Measurements from ENCODE around the gene GTF2F1.
"Not testable (repeated sequence)": the region's sequence is repeated elsewhere in the genome, so short reads cannot be mapped to it uniquely, and the experiment has no call there.

The GTF2F1 gene

DNA sequence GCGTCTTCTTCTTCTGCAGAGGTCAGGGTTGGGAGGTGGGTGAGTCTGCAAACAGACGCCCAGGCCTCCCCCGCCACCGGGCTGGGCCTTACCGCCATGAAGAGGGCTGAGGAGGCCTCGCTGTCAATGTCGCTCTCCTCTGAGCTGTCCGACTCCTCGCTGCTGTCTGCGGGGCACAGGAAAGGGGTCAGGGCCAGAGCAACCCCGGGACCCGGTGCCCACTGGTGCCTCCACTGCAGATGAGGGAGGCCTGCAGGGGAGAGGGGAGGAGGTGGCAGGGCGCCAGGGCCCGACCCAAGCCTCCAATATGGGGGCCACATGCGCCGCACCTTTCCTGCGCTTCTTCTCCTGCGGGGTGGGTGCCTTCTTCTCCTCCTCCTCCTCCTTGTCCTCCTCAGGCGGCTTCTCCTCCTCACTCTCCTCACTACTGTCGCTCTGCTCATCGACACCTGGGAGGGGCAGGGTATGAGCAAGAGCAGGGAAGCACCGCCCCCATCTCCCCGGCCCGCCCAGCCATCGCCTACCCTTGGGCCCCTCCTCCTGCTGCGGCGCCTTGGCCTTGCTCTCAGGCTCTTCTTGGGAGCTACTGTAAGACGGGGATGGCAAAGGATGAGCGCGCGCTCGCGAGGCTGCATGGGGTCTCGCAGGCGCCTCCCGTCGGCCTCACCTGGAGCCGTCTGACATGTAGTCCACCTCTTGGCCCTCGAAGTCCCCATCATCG, 11.8 kb downstream of the GTF2F1 start:
- no peak for DNase-seq

GRCh38 chr19:6379744-6380143, 13.2 kb downstream of the GTF2F1 start:
- no peak for DNase-seq

GRCh38 chr19:6378486-6378885, 14.5 kb downstream of the GTF2F1 start:
- no peak for DNase-seq

GRCh38 chr19:6378041-6378440, 14.9 kb downstream of the GTF2F1 start:
- DNase-seq: no peak

DNA sequence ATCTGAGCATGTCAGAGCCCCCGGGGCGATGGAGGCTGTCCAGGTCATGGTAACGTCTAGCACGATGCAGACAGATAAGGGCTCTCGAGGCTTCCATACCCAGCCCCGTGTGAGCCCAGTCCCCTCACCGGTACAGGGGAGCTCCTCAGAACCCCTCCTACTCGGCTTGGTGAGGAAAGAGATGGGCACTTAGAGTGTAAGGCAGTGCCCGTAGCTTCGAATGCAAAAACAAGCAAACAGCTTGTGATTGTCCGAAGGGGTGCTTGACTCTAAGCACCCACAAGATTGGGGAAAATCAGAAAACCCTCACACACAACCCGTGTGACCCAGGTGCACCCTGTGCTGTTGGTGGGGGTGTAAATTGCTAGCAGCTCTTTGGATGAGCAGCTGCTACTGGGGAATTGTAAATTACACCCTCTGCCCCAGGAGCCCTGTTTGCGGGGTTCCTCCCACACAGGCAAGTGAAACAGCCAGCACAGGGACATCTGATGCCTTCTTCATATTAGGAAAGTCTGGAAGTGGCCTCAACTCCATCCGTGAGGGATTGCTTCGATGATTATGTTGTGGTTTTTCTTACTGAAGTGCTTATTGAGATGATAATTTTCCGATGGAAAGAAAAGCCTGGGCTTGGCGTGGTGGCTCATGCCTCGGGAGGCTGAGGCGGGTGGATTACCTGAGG, 16.3 kb downstream of the GTF2F1 start:
- DNase-seq: no peak

DNA sequence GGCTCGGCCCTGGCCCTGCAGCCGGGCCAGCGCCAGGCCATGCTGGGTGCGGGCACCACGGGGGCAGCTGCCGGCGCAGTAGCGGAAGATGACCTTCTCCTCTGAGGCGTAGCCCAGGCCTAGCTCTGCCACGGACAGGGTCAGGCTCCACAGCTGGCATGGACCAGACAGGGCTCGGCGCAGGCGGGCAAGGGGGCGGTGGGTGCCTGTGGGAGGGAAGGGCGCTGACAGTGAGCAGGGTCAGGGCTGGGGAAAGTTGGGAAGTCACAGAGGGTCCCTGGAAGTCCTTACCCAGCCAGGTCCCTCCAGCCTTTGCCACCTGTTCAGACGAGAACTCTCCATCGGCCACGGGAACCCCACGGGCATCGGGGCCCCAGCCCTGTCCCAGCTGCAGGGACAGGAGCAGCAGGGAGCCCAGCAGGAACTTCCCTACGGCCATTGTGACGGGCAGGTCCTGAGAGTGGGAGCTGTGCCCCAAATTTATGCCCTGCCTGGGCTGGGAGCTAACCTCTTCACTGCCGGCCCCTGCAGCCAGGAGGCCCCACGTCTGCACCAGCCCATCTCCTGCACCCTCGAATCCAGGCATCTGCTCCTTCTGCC, 17.5 kb downstream of the GTF2F1 start, which contains the start of gene PSPN:
Gene PSPN, minus strand, starts transcription at position 523 of the 600 bp plus-strand sequence. Its CDS starts 84 bp downstream, at position 439.
- DNase-seq: no peak

GRCh38 chr19:6374711-6375410, 18.1 kb downstream of the GTF2F1 start:
- no peak for DNase-seq

GRCh38 chr19:6374161-6374709, 18.7 kb downstream of the GTF2F1 start:
- DNase-seq: no peak

- DNase-seq: no peak
Observed at GRCh38 chr19:6373813-6374108, 19.2 kb downstream of the GTF2F1 start.

- peak; percentile 86 to 96 for DNase-seq
Observed at GRCh38 chr19:6373096-6373812, 19.7 kb downstream of the GTF2F1 start.

GRCh38 chr19:6372594-6373095, 20.3 kb downstream of the GTF2F1 start, which contains the start of gene ALKBH7:
Gene ALKBH7, plus strand, starts transcription at chr19:6372794. Its CDS starts 27 bp downstream, at chr19:6372821.
- peak; percentile 98 to 100 for DNase-seq

DNA sequence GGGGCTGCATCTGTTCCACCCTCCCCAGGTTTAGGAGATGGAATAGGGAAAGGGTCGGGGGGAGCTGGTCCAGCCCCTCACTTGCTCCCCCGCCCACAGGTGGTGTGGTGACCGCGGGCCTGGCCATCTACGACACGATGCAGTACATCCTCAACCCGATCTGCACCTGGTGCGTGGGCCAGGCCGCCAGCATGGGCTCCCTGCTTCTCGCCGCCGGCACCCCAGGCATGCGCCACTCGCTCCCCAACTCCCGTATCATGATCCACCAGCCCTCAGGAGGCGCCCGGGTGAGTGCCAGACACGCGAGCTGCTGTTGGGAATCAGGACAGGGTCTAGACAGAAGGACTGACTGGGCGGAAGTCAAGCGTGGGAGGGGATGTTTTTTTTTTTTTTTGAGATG, 28.6 kb downstream of the GTF2F1 start:
- DNase-seq: no peak

GRCh38 chr19:6362351-6362801, 30.6 kb downstream of the GTF2F1 start:
- no peak for DNase-seq

DNA sequence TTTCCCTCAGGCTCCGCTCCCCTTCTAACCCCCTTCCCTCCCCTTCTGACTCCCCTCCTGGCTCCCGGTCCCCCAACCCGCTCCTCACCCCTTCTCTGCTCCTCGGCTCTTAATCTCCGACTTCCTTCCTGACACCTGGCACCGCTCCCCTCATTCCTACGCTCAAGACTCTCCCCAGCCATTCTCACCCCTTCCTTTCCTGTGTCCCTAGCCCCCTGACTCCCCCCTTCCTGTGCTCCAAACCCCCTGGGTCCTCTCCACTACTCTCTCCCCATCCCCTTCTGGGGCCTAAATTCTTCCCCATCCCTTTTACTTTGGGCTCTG, 31.0 kb downstream of the GTF2F1 start:
- no peak for DNase-seq

GRCh38 chr19:6360857-6361216, 32.1 kb downstream of the GTF2F1 start:
- not testable (repeated sequence) for DNase-seq

DNA sequence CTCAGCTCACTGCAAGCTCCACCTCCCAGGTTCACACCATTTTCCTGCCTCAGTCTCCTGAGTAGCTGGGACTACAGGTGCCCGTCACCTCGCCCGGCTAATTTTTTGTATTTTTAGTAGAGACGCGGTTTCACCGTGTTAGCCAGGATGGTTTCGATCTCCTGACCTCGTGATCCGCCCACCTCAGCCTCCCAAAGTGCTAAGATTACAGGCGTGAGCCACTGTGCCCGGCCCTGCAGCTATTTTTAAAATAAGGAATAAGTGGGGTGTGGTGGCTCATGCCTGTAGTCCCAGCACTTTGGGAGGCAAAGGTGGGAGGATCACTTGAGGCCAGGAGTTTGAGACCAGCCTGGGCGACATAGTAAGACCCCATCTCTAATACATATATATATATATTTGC, 32.5 kb downstream of the GTF2F1 start:
- DNase-seq: not testable (repeated sequence)

DNA sequence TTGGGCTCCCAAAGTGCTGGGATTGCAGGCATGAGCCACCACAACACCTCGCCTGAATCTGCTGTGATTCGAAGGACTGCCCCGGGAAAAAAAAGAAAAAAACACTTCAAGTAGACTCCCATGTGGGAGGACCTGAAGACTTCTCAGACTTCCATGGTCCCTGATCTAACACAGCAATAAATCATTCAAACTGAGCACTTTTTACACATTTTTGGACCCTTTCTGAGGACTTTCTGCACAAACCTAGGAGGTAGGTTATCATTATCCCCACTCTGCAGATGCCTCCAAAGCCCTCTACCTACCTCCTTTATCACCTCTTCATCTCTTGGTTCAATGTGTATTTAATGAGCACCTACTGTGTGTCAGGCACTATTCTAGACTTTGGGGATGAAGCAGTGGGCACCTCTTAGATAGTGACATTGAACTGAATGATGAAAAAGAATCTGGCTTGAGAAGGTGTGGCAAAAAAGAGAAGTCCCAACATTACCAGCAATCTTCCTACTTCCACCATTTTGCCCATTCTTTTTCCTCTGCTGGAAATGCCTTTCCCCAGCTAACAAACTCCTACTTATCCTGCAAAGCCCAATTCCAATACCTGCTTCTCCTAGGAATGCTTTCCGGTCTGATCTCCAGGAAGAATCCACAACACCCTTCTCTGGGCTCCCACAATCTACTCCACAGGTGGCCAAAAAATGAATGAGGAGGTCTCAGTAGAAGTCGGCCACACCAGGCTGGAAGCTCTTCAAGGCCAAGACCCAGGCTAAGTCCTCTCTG, 33.2 kb downstream of the GTF2F1 start:
- no peak for DNase-seq

DNA sequence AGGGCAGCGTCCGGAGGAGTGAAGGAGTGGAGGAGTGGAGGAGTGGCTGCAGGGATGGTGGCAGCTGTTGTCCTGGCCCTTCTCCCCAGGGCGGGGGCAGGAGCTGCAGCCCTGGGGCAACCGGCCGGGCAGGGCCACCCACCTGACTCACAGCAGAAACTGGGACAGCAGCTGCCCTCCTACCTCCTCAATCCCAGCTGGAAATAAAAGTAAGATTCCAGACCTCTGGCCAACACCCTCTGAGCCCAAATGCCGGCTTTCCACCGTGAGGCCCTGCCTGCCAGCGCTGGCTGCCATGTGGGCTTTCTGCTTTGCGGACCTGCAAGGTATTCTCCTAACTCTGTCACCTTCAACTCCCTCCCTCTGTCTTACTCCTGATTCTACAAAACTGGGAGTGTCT, 35.0 kb downstream of the GTF2F1 start:
- DNase-seq: no peak

DNA sequence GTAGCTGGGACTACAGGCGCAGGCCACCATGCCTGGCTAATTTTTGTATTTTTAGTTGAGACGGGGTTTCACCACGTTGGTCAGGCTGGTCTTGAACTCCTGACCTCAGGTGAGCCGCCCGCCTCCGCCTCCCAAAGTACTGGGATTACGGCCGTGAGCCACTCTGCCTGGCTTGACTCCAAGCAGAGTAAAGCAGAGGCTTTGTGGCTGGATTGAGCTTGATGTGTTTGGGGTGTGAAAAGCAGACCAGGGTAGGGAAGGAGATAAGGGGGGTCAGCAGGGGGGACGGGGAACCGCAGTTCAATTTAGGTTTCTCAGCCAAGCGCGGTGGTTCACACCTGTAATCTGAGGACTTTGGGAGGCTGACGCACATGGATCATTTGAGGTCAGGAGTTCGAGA, 35.8 kb downstream of the GTF2F1 start:
- no peak for DNase-seq

DNA sequence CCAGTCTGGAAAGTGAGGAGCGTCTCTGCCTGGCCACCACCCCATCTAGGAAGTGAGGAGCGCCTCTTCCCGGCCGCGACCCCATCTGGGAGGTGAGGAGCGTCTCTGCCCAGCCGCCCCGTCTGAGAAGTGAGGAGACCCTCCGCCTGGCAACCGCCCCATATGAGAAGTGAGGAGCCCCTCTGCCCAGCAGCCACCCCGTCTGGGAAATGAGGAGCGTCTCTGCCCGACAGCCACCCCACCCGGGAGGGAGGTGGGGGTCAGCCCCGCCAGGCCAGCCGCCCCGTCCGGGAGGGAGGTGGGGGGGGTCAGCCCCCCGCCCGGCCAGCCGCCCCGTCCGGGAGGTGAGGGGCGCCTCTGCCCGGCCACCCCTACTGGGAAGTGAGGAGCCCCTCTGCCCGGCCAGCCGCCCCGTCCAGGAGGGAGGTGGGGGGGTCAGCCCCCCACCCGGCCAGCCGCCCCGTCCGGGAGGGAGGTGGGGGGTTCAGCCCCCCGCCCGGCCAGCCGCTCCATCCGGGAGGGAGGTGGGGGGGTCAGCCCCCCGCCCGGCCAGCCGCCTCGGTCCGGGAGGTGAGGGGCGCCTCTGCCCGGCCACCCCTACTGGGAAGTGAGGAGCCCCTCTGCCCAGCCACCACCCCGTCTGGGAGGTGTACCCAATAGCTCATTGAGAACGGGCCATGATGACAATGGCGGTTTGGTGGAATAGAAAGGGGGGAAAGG, 37.5 kb downstream of the GTF2F1 start:
- not testable (repeated sequence) for DNase-seq
